ENCODE measurements around the gene LCN12.
A peak's percentile ranks its signal among the peaks of the same experiment; 100 is the strongest.

Gene LCN12

GRCh38 chr9:136941231-136942111 is 10.6 kb upstream of the LCN12 start:
- TF ChIP-seq, protein P1, sequence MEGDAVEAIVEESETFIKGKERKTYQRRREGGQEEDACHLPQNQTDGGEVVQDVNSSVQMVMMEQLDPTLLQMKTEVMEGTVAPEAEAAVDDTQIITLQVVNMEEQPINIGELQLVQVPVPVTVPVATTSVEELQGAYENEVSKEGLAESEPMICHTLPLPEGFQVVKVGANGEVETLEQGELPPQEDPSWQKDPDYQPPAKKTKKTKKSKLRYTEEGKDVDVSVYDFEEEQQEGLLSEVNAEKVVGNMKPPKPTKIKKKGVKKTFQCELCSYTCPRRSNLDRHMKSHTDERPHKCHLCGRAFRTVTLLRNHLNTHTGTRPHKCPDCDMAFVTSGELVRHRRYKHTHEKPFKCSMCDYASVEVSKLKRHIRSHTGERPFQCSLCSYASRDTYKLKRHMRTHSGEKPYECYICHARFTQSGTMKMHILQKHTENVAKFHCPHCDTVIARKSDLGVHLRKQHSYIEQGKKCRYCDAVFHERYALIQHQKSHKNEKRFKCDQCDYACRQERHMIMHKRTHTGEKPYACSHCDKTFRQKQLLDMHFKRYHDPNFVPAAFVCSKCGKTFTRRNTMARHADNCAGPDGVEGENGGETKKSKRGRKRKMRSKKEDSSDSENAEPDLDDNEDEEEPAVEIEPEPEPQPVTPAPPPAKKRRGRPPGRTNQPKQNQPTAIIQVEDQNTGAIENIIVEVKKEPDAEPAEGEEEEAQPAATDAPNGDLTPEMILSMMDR (IDR thresholded peaks at IDR 0.05; ENCODE audit: low read depth, low read length): no peak
- DNase-seq (ENCODE audit: low read depth in 2 of 2): no peak
- no peak overlapping the region for H3K4me3 ChIP-seq (replicated peaks in 1 of 2; ENCODE audit: low read depth in 2 of 2, low read length in 2 of 2)

GRCh38 chr9:136942112-136942880 is 9.8 kb upstream of the LCN12 start:
- TF ChIP-seq, protein P1 (IDR thresholded peaks at IDR 0.05; ENCODE audit: low read depth, low read length): no peak
- DNase-seq (ENCODE audit: low read depth in 2 of 2): no peak
- peak overlapping the region in 1 of 2 donors; percentile 84 for H3K4me3 ChIP-seq (replicated peaks in 1 of 2; ENCODE audit: low read depth in 2 of 2, low read length in 2 of 2)

DNA sequence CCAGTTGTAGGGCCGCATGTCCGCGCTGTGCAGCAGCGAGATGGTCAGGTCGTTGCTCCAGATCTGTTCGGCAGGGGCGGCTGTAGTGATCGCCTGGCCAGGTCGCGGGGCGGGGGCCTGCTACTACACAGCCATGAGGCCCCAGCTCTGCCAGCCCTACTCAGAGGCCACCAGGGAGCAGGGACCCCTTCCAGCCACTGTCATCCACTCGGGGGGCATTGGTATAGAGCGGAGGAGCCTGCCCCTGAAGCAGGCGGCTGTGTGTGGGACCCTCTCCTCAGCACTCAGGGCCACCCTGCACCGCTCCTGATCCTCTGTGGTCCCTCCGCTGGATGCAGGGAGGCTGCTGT is 9.2 kb upstream of the LCN12 start:
- no peak for DNase-seq (ENCODE audit: low read depth in 2 of 2)
- peak overlapping the region; percentile 84 to 85 for H3K4me3 ChIP-seq (replicated peaks in 1 of 2; ENCODE audit: low read depth in 2 of 2, low read length in 2 of 2)

GRCh38 chr9:136943291-136944211 is 8.5 kb upstream of the LCN12 start:
- peak overlapping the region; percentile 84 to 85 for H3K4me3 ChIP-seq (replicated peaks in 1 of 2; ENCODE audit: low read depth in 2 of 2, low read length in 2 of 2)
- peak; percentile 34 to 45 for DNase-seq (ENCODE audit: low read depth in 2 of 2)
- TF ChIP-seq, protein P1 (IDR thresholded peaks at IDR 0.05; ENCODE audit: low read depth, low read length): no peak

More for the DNA sequence above, 9.2 kb upstream of the LCN12 start:
- TF ChIP-seq, protein P1 (IDR thresholded peaks at IDR 0.05; ENCODE audit: low read depth, low read length): no peak

GRCh38 chr9:136944212-136944518 is 7.9 kb upstream of the LCN12 start:
- TF ChIP-seq, protein P1 (IDR thresholded peaks at IDR 0.05; ENCODE audit: low read depth, low read length): no peak
- peak; percentile 47 to 66 for DNase-seq (ENCODE audit: low read depth in 2 of 2)
- H3K4me3 ChIP-seq (replicated peaks in 1 of 2; ENCODE audit: low read depth in 2 of 2, low read length in 2 of 2): peak overlapping the region; percentile 84 to 85
